Upper lobe of left lung (tissue), 6 donors: Measurements from ENCODE around the gene PPP1R12C. TPM values are rescaled to one million over a fixed set of nuclear protein-coding genes. Genes with fewer than 3 reads are reported as not detected.

Experiments
- ATAC-seq, 2 donors: fragments of 200-7000 bp; cut with Tn5 transposase; one replicate each; pipeline ENCODE4 v1.9.1; 2022; ENCODE audit warnings: mild to moderate bottlenecking in 2 of 2, moderate library complexity in 2 of 2; ENCODE audit not compliant: low FRiP score in 2 of 2
- DNase-seq, 2 donors: peaks; one replicate each; pipeline ENCODE4 v3.0.0-alpha.2; 2019 to 2020
- H3K27ac ChIP-seq, 4 donors: fragments of 200-600 bp; sonication (generic); one replicate each; pipeline ENCODE4 v1.5.1; 2016 to 2019
- H3K27me3 ChIP-seq, 4 donors: fragments of 200-600 bp; sonication (generic); one replicate each; pipeline ENCODE4 v1.5.1; 2017 to 2019
- H3K36me3 ChIP-seq, 4 donors: fragments of 200-600 bp; sonication (generic); one replicate each; pipeline ENCODE4 v1.5.1; 2016 to 2019
- H3K4me1 ChIP-seq, 4 donors: fragments of 200-600 bp; sonication (generic); one replicate each; pipeline ENCODE4 v1.5.1; 2018 to 2019
- H3K4me3 ChIP-seq, 4 donors: fragments of 200-600 bp; sonication (generic); one replicate each; pipeline ENCODE4 v1.5.1; 2017 to 2019; ENCODE audit warnings: mild to moderate bottlenecking in 2 of 4, moderate library complexity in 1 of 4
- H3K9me3 ChIP-seq, 4 donors: fragments of 200-600 bp; sonication (generic); one replicate each; pipeline ENCODE4 v1.5.1; 2018 to 2019
- EP300 ChIP-seq, 4 donors: sonication (generic); formaldehyde crosslinking; IDR thresholded peaks; one replicate each; pipeline ENCODE4 v1.5.1; 2017; ENCODE audit warnings: antibody characterized with exemption in 4 of 4, control low read depth in 2 of 4
- POLR2A ChIP-seq, 4 donors: fragments of 450-650 bp; IDR thresholded peaks; one replicate each; pipeline ENCODE4 v1.5.1; 2016 to 2017; ENCODE audit warnings: antibody characterized with exemption in 4 of 4, mild to moderate bottlenecking in 2 of 4
- POLR2AphosphoS5 ChIP-seq, 2 donors: sonication (generic); formaldehyde crosslinking; IDR thresholded peaks; one replicate each; pipeline ENCODE4 v1.5.1; 2017; ENCODE audit warnings: antibody characterized with exemption in 2 of 2
- WGBS, 2 donors: methylation state at CpG; one replicate each; pipeline ENCODE4 v1.1.5; 2017 to 2018; 5-methylcytosine and 5-hydroxymethylcytosine counted together
- total RNA-seq, 6 donors: library from RNA; depleted of rRNA in 4 of 6; stranded (reverse); fragments of >200 nt in 4 of 6; gene quantifications; one replicate each; pipeline versions ENCODE4 v1.1.0 to v1.2.1, GENCODE V29; 2016 to 2021
- TF ChIP-seq, protein P1 (sequence below), 6 experiments: fragments of 450-650 bp in 4 of 6; fragments of 200-600 bp in 2 of 6; sonication (generic) in 2 of 6; IDR thresholded peaks; one replicate each; pipeline ENCODE4 v1.5.1; 2016 to 2019; ENCODE audit warnings: antibody characterized with exemption in 6 of 6
- donor health status: DM: no; HTN: no; CAD: no; lungs with moderate emphysema.
- donor health status: DM: no; HTN: yes; CAD: no; lungs with severe emphysema.

Gene PPP1R12C
- total RNA-seq, 6 donors from 2014 or later = 99.6 to 369 (median 158) TPM

DNA sequence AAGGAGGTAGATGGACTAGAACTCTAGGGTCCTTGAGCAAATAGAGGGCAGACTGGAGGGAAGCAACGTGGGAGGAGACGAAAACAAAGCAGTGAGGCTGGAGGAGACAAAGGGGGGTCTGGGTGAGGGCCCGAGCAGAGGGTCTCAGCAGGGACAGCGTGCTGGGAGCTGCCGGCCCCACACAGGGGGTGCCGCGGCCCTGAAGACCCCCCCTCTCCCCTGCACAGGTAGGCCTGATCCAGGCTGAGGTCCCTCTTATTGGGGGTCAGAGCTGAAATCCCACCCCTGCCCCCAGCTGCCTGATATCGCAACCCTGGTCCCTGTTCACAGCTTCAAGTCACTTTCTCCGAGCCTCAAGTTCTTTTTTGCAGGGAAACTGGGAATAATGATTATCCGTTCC, 33.0 kb downstream of the PPP1R12C start:
- Histone ChIP-seq H3K4me1 (peaks cover 39 to 60% (median 57%) of the 10 kb centered on the region in 4 donors), H3K27me3 (peaks cover 0 to 51% (median 17%) of the 10 kb centered on the region in 4 donors), H3K27ac (no peak overlapping the region), H3K4me3 (no peak overlapping the region), H3K9me3 (no peaks in the 10 kb centered on the region), H3K36me3 (peaks cover 0 to under 1% (median 0%) of the 10 kb centered on the region in 4 donors)
- ATAC-seq (no peak), DNase-seq (no peak)
- TF ChIP-seq, protein P1, sequence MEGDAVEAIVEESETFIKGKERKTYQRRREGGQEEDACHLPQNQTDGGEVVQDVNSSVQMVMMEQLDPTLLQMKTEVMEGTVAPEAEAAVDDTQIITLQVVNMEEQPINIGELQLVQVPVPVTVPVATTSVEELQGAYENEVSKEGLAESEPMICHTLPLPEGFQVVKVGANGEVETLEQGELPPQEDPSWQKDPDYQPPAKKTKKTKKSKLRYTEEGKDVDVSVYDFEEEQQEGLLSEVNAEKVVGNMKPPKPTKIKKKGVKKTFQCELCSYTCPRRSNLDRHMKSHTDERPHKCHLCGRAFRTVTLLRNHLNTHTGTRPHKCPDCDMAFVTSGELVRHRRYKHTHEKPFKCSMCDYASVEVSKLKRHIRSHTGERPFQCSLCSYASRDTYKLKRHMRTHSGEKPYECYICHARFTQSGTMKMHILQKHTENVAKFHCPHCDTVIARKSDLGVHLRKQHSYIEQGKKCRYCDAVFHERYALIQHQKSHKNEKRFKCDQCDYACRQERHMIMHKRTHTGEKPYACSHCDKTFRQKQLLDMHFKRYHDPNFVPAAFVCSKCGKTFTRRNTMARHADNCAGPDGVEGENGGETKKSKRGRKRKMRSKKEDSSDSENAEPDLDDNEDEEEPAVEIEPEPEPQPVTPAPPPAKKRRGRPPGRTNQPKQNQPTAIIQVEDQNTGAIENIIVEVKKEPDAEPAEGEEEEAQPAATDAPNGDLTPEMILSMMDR (IDR thresholded peaks at IDR 0.05) = no peak
- TF ChIP-seq EP300 (IDR thresholded peaks at IDR 0.05) (no peak), POLR2A (IDR thresholded peaks at IDR 0.05) (no peak), POLR2AphosphoS5 (IDR thresholded peaks at IDR 0.05) (no peak)
- WGBS, 2 donors = 79 to 81% methylated on average over 10 of the region's 10 CpGs

DNA sequence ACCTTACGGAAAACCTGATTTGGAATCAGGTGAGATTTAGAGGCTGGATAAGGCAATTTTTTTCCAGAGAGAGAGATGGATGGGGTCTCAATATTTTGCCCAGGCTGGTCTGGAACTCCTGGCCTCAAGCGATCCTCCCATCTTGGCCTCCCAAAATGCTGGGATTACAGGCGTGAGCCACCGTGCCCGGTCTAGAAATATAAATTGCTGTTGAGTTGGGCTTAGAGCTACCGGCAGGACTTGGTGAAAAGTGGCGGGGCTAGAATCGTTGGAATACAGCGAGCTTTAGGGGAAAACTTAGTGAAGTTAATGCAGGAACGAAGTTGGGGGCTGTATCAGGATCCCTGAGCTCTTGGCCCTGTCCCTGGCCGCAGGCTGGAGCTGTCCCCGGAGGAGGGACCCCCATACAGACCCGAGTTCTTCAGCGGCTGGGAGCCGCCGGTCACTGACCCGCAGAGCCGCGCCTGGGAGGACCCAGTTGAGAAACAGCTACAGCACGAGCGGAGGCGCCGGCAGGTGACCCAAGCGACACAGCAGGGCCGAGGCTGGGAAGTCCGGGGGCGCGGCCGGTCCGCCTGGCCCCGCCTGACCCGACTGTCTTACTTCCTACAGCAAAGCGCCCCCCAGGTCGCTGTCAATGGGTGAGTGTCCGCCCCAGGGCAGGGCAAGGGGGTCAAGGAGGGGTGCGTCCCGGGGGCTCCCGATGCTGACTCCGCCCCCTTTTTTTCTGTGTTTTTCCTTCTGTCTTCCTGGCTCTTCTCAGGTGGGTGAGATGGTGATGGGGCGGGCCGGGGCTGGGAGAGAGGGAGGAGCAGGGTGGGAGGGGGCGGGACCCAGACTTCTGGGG, 34.2 kb downstream of the PPP1R12C start:
- Histone ChIP-seq H3K9me3 (no peaks in the 10 kb centered on the region), H3K4me3 (no peak overlapping the region), H3K27me3 (peaks cover 0 to 51% (median 17%) of the 10 kb centered on the region in 4 donors), H3K4me1 (peaks cover 39 to 55% (median 53%) of the 10 kb centered on the region in 4 donors), H3K27ac (no peak overlapping the region), H3K36me3 (no peaks in the 10 kb centered on the region)
- peak in 1 of 2 donors; percentile 85 for DNase-seq
- TF ChIP-seq POLR2A (IDR thresholded peaks at IDR 0.05) (no peak), EP300 (IDR thresholded peaks at IDR 0.05) (no peak), POLR2AphosphoS5 (IDR thresholded peaks at IDR 0.05) (no peak)
- TF ChIP-seq, protein P1 (IDR thresholded peaks at IDR 0.05) = no peak
- WGBS, 2 donors = 49 to 51% methylated on average over 30 to 41 of the region's 42 CpGs
- ATAC-seq = no peak

DNA sequence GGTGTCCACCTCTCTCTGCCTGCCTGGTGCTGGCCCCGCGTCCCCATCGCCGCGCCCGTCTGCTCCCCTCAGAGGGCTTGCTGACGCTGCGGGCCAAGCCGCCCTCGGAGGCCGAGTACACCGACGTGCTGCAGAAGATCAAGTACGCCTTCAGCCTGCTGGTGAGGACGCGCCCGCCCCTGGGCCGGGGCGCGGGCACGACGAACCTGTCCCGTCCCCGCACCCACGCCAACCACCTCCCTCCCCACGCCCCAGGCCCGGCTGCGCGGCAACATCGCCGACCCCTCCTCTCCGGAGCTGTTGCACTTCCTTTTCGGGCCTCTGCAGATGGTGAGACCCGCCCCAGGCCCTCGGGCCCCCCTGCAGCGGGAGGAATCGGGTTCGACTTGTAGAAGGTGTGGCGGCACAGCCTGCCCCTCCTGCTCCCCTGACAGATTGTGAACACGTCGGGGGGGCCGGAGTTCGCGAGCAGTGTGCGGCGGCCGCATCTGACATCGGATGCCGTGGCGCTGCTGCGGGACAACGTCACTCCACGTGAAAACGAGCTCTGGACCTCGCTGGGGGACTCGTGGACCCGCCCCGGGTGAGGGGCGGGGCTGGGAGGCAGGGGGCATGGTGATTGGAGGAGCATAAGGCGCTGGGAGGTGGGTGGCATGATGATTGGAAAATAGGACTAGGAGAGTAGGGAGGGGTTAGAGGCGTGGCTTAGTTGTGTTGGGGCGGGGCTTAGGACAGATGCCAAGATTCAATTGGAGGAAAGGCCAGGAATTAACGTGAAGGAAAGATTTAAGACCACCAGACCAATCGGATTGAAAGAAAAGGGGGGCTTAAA, 35.2 kb downstream of the PPP1R12C start:
- WGBS, 2 donors = 14 to 28% methylated on average over 25 to 57 of the region's 64 CpGs
- ATAC-seq = peak in 1 of 2 donors; percentile 5
- Histone ChIP-seq H3K9me3 (no peaks in the 10 kb centered on the region), H3K27ac (no peak overlapping the region), H3K4me1 (peaks cover 31 to 45% (median 43%) of the 10 kb centered on the region in 4 donors), H3K27me3 (peaks cover 0 to 51% (median 17%) of the 10 kb centered on the region in 4 donors), H3K36me3 (no peaks in the 10 kb centered on the region), H3K4me3 (peak overlapping the region in 3 of 4 donors; percentile 58 to 65 (median 63))
- TF ChIP-seq, protein P1 (IDR thresholded peaks at IDR 0.05) = no peak
- TF ChIP-seq EP300 (IDR thresholded peaks at IDR 0.05) (no peak), POLR2AphosphoS5 (IDR thresholded peaks at IDR 0.05) (no peak), POLR2A (IDR thresholded peaks at IDR 0.05) (no peak)
- DNase-seq = peak in 1 of 2 donors; percentile 89

DNA sequence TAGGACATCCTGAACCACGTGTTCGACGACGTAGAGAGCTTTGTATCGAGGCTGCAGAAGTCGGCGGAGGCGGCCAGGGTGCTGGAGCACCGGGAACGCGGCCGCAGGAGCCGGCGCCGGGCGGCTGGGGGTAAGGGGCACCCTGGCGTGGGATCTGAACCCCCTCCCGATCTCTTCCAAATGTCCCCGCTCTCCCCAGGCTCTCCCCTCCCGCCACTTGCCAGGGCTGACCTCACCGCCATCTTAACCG, 35.7 kb downstream of the PPP1R12C start:
- Histone ChIP-seq H3K36me3 (no peaks in the 10 kb centered on the region), H3K9me3 (no peaks in the 10 kb centered on the region), H3K27ac (no peak overlapping the region), H3K4me3 (peak overlapping the region in 3 of 4 donors; percentile 58 to 65 (median 63)), H3K4me1 (peaks cover 28 to 40% (median 37%) of the 10 kb centered on the region in 4 donors), H3K27me3 (peaks cover 0 to 50% (median 17%) of the 10 kb centered on the region in 4 donors)
- ATAC-seq (no peak), DNase-seq (no peak)
- WGBS, 2 donors = 7 to 9% methylated on average over 15 to 19 of the region's 22 CpGs
- TF ChIP-seq POLR2A (IDR thresholded peaks at IDR 0.05) = no peak
- TF ChIP-seq, protein P1 (IDR thresholded peaks at IDR 0.05) = no peak
- TF ChIP-seq POLR2AphosphoS5 (IDR thresholded peaks at IDR 0.05) = no peak
